BJ (cell line): Measurements from ENCODE around the gene CROT. TPM values are rescaled to one million over a fixed set of nuclear protein-coding genes. Genes with fewer than 3 reads are reported as not detected.

ENCODE experiments used
- CTCF ChIA-PET: fragments of 350-600 bp; formaldehyde crosslinking; extraction: SDS; loops from one replicate; lab custom pipeline; 2021; ENCODE audit warnings: antibody characterized with exemption, inconsistent platforms; lab: Yijun Ruan, JAX
- POLR2A ChIA-PET: fragments of 300-600 bp; sonication (Branson Sonifier 250); formaldehyde crosslinking; extraction: SDS; loops from one replicate; lab custom pipeline; 2021; ENCODE audit warnings: antibody characterized with exemption; lab: Charles Lee
- DNase-seq: peaks from one replicate; pipeline ENCODE4 v3.0.0-alpha.2; 2011; ENCODE audit warnings: low read depth
- H3K27me3 ChIP-seq: 2 replicates; pipeline ENCODE4 v1.6.0; 2011; ENCODE audit warnings: low read length; ENCODE audit not compliant: control insufficient read depth, insufficient read depth
- H3K36me3 ChIP-seq: 2 replicates; pipeline ENCODE4 v1.5.1; 2011; ENCODE audit warnings: low read length; ENCODE audit not compliant: control insufficient read depth, insufficient read depth
- H3K4me3 ChIP-seq: 2 replicates; pipeline ENCODE4 v1.5.1; 2011; ENCODE audit warnings: low read depth, mild to moderate bottlenecking, control low read depth, low read length
- CTCF ChIP-seq: IDR thresholded peaks from 2 replicates; pipeline ENCODE4 v1.5.1; 2011; ENCODE audit warnings: low read depth, mild to moderate bottlenecking, control low read depth, inconsistent platforms, low read length, moderate library complexity; ENCODE audit not compliant: insufficient read depth
- polyA plus RNA-seq: library from polyadenylated mRNA; depleted of rRNA; stranded (reverse); fragments of >200 nt; gene quantifications from 2 replicates; pipeline ENCODE4 v1.2.3, GENCODE V29; 2011

CROT gene
- polyA plus RNA-seq, 1 experiment, result 4.6 TPM

GRCh38 chr7:87322912-87323311, 22.6 kb upstream of the CROT start:
- no peak for TF ChIP-seq CTCF
- CTCF ChIA-PET, result interaction anchor here (1.4 to 19.5 kb wide), 2 partner anchors 9 to 94 kb away, joined by 3 to 356 read pairs; no protein-coding TSS in a partner anchor

GRCh38 chr7:87325576-87326370, 19.7 kb upstream of the CROT start:
- no peaks in the 10 kb centered on the region; the same call in 1 of the 2 replicates for H3K36me3 ChIP-seq
- CTCF ChIA-PET, result interaction anchor here (1.5 to 19.5 kb wide), 2 partner anchors 67 to 91 kb away, joined by 3 to 356 read pairs; no protein-coding TSS in a partner anchor
- no peak for TF ChIP-seq CTCF
- H3K4me3 ChIP-seq, result no peak overlapping the region
- DNase-seq, result no peak
- H3K27me3 ChIP-seq, result no peaks in the 10 kb centered on the region
- POLR2A ChIA-PET, result interaction anchor here (0.7 kb wide), 1 partner anchor 550 kb away, joined by 3 read pairs; no protein-coding TSS in a partner anchor

More at GRCh38 chr7:87322912-87323311, 22.6 kb upstream of the CROT start:
- POLR2A ChIA-PET, result no interaction called here
- Histone ChIP-seq H3K36me3 (no peaks in the 10 kb centered on the region; the same call in 1 of the 2 replicates), H3K4me3 (no peak overlapping the region), H3K27me3 (no peaks in the 10 kb centered on the region)
- no peak for DNase-seq

- TF ChIP-seq CTCF, result no peak
- Histone ChIP-seq H3K27me3 (no peaks in the 10 kb centered on the region), H3K4me3 (no peak overlapping the region), H3K36me3 (no peaks in the 10 kb centered on the region; the same call in 1 of the 2 replicates)
- ChIA-PET CTCF (interaction anchor here (0.6 to 19.5 kb wide), 4 partner anchors 8 to 271 kb away, joined by 3 to 356 read pairs (median 4); no protein-coding TSS in a partner anchor), POLR2A (no interaction called here)
- DNase-seq, result no peak
Observed at GRCh38 chr7:87328281-87328680, 17.2 kb upstream of the CROT start.

- CTCF ChIA-PET, result interaction anchor here (1.0 kb wide), 1 partner anchor 86 kb away, joined by 3 read pairs; no protein-coding TSS in a partner anchor
- DNase-seq, result no peak
Observed at GRCh38 chr7:87330316-87330715, 15.1 kb upstream of the CROT start.

More at GRCh38 chr7:87330316-87330715, 15.1 kb upstream of the CROT start:
- no peak for TF ChIP-seq CTCF
- POLR2A ChIA-PET, result no interaction called here
- Histone ChIP-seq H3K36me3 (no peaks in the 10 kb centered on the region), H3K4me3 (no peak overlapping the region), H3K27me3 (no peaks in the 10 kb centered on the region)
